ENCODE data around the gene DTX3L. TPM values are rescaled to one million over a fixed set of nuclear protein-coding genes. Genes with fewer than 3 reads are reported as not detected.

Gene DTX3L
- total RNA-seq, 1 experiment from 2014 or later = 17.3 TPM

GRCh38 chr3:122538956-122539490 lies 25.1 kb upstream of the DTX3L start:
- H3K4me3 Mint-ChIP-seq (ENCODE audit: unreplicated experiment) = no peak overlapping the region
- no peaks in the 10 kb centered on the region for H3K36me3 ChIP-seq (ENCODE audit: control insufficient read depth, insufficient read depth, low read length)
- no peak for TF ChIP-seq CTCF (IDR thresholded peaks at IDR 0.05; ENCODE audit: insufficient read depth in 1 of 2, low read depth in 1 of 2, low read length in 1 of 2, severe bottlenecking in 1 of 2, unreplicated experiment in 1 of 2)

GRCh38 chr3:122546151-122546550 lies 18.0 kb upstream of the DTX3L start:
- ChIA-PET CTCF (interaction anchor here (0.7 kb wide), 1 partner anchor 86 kb away, joined by 3 read pairs; no protein-coding TSS in a partner anchor), POLR2A (no interaction called here)
- peaks cover 13% of the 10 kb centered on the region for H3K36me3 Mint-ChIP-seq (ENCODE audit: insufficient read depth, unreplicated experiment)
- no peaks in the 10 kb centered on the region for H3K4me1 Mint-ChIP-seq (ENCODE audit: low read depth, unreplicated experiment)
- TF ChIP-seq CTCF (IDR thresholded peaks at IDR 0.05; ENCODE audit: insufficient read depth in 1 of 2, low read depth in 1 of 2, low read length in 1 of 2, severe bottlenecking in 1 of 2, unreplicated experiment in 1 of 2) = no peak
- Histone ChIP-seq H3K9me3 (no peaks in the 10 kb centered on the region), H3K36me3 (ENCODE audit: control insufficient read depth, insufficient read depth, low read length) (no peaks in the 10 kb centered on the region), H3K27me3 (replicated peaks; ENCODE audit: control insufficient read depth, insufficient read depth, low read length) (no peaks in the 10 kb centered on the region), H3K4me3 (ENCODE audit: low read depth, low read length) (no peak overlapping the region), H3K4me1 (no peaks in the 10 kb centered on the region)
- intact Hi-C loops (cut with micrococcal nuclease; ENCODE audit: unreplicated experiment) = no loop called here
- no peaks in the 10 kb centered on the region for H3K9me3 Mint-ChIP-seq (ENCODE audit: unreplicated experiment)
- H3K4me3 Mint-ChIP-seq (ENCODE audit: unreplicated experiment) = no peak overlapping the region
- no peak for DNase-seq
- no TSS peak for BruUV-seq (replicated peaks)
- no peak overlapping the region for H3K27ac Mint-ChIP-seq (ENCODE audit: unreplicated experiment)
- no peaks in the 10 kb centered on the region for H3K27me3 Mint-ChIP-seq (ENCODE audit: insufficient read depth, unreplicated experiment)

More at GRCh38 chr3:122538956-122539490, 25.1 kb upstream of the DTX3L start:
- DNase-seq = no peak
- H3K4me1 Mint-ChIP-seq (ENCODE audit: low read depth, unreplicated experiment) = no peaks in the 10 kb centered on the region
- Histone ChIP-seq H3K9me3 (no peaks in the 10 kb centered on the region), H3K4me1 (no peaks in the 10 kb centered on the region; the same call in 1 of the 2 replicates), H3K27me3 (replicated peaks; ENCODE audit: control insufficient read depth, insufficient read depth, low read length) (no peaks in the 10 kb centered on the region), H3K4me3 (ENCODE audit: low read depth, low read length) (no peak overlapping the region)
- H3K27ac Mint-ChIP-seq (ENCODE audit: unreplicated experiment) = no peak overlapping the region
- H3K27me3 Mint-ChIP-seq (ENCODE audit: insufficient read depth, unreplicated experiment) = no peaks in the 10 kb centered on the region
- CTCF ChIA-PET = no interaction called here
- no TSS peak for BruUV-seq (replicated peaks)
- POLR2A ChIA-PET = no interaction called here
- H3K9me3 Mint-ChIP-seq (ENCODE audit: unreplicated experiment) = no peaks in the 10 kb centered on the region
- H3K36me3 Mint-ChIP-seq (ENCODE audit: insufficient read depth, unreplicated experiment) = peaks cover 11% of the 10 kb centered on the region
- intact Hi-C loops (cut with micrococcal nuclease; ENCODE audit: unreplicated experiment) = no loop called here

DNA sequence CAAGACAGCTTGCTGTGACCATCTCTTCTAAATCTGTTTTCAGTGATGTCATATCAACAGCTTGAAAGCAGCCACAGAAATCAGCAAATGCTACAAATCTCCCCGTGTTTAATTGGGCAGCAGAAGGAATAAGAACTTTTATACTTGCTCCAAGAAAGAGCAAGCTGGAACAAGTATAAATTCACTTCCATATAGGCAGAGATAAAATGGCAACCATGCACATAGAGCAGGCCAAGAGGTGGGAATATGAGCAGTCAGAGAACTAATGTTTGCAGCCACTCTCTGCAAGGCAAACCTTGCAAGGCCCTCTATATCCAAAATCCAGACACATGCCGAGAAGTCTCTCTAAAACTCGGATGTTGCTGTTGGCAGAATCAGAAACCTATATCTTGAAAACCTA lies 16.1 kb upstream of the DTX3L start:
- POLR2A ChIA-PET = no interaction called here

More for the DNA sequence above, 16.1 kb upstream of the DTX3L start:
- Mint-ChIP-seq H3K4me3 (ENCODE audit: unreplicated experiment) (no peak overlapping the region), H3K36me3 (ENCODE audit: insufficient read depth, unreplicated experiment) (peaks cover 13% of the 10 kb centered on the region), H3K4me1 (ENCODE audit: low read depth, unreplicated experiment) (no peaks in the 10 kb centered on the region), H3K27me3 (ENCODE audit: insufficient read depth, unreplicated experiment) (no peaks in the 10 kb centered on the region), H3K27ac (ENCODE audit: unreplicated experiment) (no peak overlapping the region), H3K9me3 (ENCODE audit: unreplicated experiment) (no peaks in the 10 kb centered on the region)
- intact Hi-C loops (cut with micrococcal nuclease; ENCODE audit: unreplicated experiment) = no loop called here
- H3K9me3 ChIP-seq = no peaks in the 10 kb centered on the region
- H3K27me3 ChIP-seq (replicated peaks; ENCODE audit: control insufficient read depth, insufficient read depth, low read length) = no peaks in the 10 kb centered on the region
- BruUV-seq (replicated peaks) = no TSS peak
- no peak for DNase-seq
- H3K4me3 ChIP-seq (ENCODE audit: low read depth, low read length) = no peak overlapping the region
- CTCF ChIA-PET = no interaction called here
- H3K36me3 ChIP-seq (ENCODE audit: control insufficient read depth, insufficient read depth, low read length) = no peaks in the 10 kb centered on the region
- H3K4me1 ChIP-seq = no peaks in the 10 kb centered on the region
- TF ChIP-seq CTCF (IDR thresholded peaks at IDR 0.05; ENCODE audit: insufficient read depth in 1 of 2, low read depth in 1 of 2, low read length in 1 of 2, severe bottlenecking in 1 of 2, unreplicated experiment in 1 of 2) = no peak

Measured in Caco-2 (cell line).